ENCODE results near the gene SDHB.

DNA sequence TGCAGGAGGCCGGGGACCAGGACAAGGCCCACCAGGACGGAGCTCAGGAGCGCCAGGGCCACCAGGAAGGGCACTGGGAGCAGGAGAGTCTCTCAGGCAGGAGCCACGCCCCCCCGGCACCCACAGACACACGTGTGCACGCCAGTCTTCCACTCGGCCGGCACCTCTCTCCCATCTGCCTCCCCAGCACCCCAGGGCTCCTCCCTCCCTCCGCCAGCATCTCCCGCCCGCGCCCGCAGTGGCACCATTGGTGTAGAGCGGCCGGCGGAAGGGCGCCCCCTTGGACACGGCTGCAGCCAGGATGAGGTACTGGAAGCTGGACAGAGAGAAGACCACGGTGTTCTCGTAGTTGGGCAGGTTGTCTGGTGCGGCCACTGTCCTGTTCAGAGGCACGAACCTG is 67.3 kb downstream of the SDHB start:
- TF ChIP-seq, protein P1, sequence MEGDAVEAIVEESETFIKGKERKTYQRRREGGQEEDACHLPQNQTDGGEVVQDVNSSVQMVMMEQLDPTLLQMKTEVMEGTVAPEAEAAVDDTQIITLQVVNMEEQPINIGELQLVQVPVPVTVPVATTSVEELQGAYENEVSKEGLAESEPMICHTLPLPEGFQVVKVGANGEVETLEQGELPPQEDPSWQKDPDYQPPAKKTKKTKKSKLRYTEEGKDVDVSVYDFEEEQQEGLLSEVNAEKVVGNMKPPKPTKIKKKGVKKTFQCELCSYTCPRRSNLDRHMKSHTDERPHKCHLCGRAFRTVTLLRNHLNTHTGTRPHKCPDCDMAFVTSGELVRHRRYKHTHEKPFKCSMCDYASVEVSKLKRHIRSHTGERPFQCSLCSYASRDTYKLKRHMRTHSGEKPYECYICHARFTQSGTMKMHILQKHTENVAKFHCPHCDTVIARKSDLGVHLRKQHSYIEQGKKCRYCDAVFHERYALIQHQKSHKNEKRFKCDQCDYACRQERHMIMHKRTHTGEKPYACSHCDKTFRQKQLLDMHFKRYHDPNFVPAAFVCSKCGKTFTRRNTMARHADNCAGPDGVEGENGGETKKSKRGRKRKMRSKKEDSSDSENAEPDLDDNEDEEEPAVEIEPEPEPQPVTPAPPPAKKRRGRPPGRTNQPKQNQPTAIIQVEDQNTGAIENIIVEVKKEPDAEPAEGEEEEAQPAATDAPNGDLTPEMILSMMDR (tag by site-specific recombination; IDR thresholded peaks at IDR 0.05), result no peak
- no peak for TF ChIP-seq TRIM28 (IDR thresholded peaks at IDR 0.05; ENCODE audit: borderline replicate concordance, low read length)
- no peak for TF ChIP-seq ZNF660 (tag by site-specific recombination; IDR thresholded peaks at IDR 0.05)
- no peak for TF ChIP-seq ZNF10 (tag by site-specific recombination; IDR thresholded peaks at IDR 0.05)
- TF ChIP-seq KLF16 (tag by site-specific recombination; IDR thresholded peaks at IDR 0.05), result no peak
- no peak for TF ChIP-seq GLIS2 (tag by site-specific recombination; IDR thresholded peaks at IDR 0.05)
- TF ChIP-seq REST (tag by site-specific recombination; IDR thresholded peaks at IDR 0.05), result no peak
- TF ChIP-seq MZF1 (tag by site-specific recombination; IDR thresholded peaks at IDR 0.05; ENCODE audit: borderline replicate concordance), result no peak
- TF ChIP-seq ZNF530 (tag by site-specific recombination; IDR thresholded peaks at IDR 0.05; ENCODE audit: low read depth), result no peak
- no peak for TF ChIP-seq ZBTB7A (tag by site-specific recombination; IDR thresholded peaks at IDR 0.05; ENCODE audit: low read depth)

Measured in HEK293 (cell line).